Measurements from ENCODE around the gene HLA-DMA.

DNA sequence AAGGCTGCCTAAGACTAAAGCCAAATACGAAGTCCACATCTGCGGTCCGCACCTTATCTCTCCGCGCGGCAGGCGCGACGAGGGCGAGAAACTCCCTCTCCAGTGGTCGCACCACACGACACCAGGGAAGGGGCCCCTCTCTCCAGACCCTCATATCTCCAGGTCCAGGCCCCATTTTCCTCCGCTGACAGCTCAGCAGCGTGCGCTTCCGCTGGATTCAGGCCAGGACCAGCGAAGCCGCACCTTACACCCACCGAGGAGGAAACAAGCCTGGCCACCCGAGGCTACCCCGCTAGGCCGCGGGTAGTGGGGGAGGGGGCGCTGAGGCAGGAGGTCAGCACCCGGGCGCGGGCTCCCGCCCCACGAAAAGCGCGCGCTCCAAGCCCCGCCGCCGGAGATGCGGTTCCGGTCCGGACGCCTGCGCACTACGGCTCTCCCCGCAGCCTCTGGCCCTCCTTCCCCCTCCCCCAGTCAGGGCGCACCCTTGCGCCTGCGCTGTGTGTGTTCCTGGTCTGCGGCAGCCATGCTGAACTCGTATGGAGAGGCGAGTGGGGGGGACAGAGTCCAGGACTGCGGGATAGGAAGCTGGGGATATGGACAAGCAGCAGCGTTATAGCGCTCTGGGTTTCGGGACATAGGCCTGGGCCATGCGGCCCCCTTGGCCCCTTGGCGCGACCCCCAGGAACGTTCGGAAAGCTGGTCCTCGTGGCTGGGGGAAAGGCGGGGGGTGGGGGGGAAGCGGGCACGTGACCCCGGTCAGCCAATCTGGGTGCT, 15.4 kb upstream of the HLA-DMA start, which contains the start of gene BRD2:
- TF ChIP-seq, protein P1, sequence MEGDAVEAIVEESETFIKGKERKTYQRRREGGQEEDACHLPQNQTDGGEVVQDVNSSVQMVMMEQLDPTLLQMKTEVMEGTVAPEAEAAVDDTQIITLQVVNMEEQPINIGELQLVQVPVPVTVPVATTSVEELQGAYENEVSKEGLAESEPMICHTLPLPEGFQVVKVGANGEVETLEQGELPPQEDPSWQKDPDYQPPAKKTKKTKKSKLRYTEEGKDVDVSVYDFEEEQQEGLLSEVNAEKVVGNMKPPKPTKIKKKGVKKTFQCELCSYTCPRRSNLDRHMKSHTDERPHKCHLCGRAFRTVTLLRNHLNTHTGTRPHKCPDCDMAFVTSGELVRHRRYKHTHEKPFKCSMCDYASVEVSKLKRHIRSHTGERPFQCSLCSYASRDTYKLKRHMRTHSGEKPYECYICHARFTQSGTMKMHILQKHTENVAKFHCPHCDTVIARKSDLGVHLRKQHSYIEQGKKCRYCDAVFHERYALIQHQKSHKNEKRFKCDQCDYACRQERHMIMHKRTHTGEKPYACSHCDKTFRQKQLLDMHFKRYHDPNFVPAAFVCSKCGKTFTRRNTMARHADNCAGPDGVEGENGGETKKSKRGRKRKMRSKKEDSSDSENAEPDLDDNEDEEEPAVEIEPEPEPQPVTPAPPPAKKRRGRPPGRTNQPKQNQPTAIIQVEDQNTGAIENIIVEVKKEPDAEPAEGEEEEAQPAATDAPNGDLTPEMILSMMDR (IDR thresholded peaks at IDR 0.05) = peak in 2 of 5 experiments; percentile 39 to 47
- peak; percentile 94 to 97 for TF ChIP-seq POLR2A (IDR thresholded peaks at IDR 0.05)
- peak; percentile 68 to 98 for TF ChIP-seq EP300 (IDR thresholded peaks at IDR 0.05)
